SW480 (cell line): ENCODE results near the gene IZUMO4.
A peak's percentile ranks its signal among the peaks of the same experiment; 100 is the strongest.

Experiments used
- DNase-seq: peaks from one replicate; pipeline ENCODE4 v3.0.0-alpha.2; 2016; ENCODE audit warnings: low spot score

The IZUMO4 gene, protein sequence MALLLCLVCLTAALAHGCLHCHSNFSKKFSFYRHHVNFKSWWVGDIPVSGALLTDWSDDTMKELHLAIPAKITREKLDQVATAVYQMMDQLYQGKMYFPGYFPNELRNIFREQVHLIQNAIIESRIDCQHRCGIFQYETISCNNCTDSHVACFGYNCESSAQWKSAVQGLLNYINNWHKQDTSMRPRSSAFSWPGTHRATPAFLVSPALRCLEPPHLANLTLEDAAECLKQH

DNA sequence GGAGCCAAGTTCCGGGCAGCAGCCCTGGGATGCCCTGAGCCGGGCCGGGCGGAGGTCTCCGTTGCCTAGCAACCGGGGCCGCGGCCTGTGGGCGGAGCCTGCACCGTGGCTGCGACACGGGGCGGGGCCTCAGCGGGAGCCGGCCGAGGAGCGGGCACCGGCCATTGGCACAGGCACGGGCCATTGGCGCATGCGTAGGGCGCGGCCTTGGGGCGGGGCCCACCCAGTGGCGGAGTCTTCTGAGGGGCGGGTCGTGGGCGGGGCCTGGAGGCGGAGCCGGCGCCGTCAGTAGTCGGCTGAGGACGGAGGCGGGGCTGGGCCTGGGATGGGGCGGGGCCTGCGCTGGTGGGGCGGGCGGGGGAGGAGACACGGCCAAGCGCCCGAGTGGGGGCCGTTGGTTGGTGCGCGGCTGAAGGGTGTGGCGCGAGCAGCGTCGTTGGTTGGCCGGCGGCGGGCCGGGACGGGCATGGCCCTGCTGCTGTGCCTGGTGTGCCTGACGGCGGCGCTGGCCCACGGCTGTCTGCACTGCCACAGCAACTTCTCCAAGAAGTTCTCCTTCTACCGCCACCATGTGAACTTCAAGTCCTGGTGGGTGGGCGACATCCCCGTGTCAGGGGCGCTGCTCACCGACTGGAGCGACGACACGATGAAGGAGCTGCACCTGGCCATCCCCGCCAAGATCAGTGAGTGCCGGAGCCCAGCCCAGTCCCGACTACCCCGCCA lies at the start of gene IZUMO4:
Gene IZUMO4 (plus strand): TSS at position 436 of the 723 bp plus-strand sequence. CDS start 31 bp downstream, at position 467.
- peak; percentile 84 for DNase-seq

DNA sequence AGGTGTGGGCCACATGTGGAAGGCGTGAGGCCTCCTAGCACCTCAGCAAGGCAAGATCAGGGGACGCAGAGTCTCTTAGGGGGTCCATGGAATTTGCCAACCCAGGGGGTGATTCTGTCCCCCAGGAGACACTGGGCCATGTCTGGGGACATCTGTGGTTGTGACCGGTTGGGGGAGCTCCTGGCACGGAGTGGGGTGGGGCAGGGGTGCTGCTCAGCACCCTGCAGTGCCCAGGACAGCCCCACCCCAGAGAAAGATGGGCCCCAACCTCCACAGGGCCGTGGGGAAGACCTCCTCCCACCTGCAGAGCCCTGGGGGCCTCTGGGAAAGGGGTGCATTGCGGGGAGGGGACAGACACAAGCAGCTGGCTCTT lies 49.7 kb upstream of the IZUMO4 start:
- no peak for DNase-seq

DNA sequence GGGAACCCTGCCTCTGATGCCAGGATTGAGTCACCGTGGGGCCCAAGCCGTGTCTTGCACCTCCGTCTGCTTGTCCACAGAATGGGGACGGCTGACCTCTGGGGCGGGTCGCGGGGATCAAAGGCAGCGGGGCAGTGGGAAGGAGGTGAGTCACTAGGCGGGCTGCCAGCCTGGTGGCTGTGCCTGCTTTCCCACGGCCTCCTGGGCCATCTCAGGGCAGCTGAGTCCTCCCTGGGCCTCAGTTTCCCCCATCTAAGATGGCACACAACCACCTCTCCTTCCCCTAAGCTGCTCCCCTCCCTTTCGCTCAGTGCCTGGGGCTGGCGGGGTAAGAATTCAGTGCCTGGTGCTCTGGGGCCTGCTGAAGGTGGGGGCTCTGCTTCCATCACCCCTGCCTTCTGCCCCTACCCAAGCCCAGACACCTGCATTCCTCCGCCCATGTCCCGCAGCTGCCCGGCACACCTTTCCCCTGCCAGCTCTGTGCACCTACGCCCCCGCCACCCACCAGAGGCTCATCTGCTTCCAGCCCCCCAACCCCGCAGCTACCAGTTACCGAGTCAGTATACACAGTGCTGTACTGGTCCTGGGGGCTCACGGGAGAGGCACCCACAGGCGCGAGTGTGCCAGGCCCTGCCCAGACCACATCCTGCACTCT lies 49.1 kb upstream of the IZUMO4 start:
- DNase-seq = peak; percentile 75

DNA sequence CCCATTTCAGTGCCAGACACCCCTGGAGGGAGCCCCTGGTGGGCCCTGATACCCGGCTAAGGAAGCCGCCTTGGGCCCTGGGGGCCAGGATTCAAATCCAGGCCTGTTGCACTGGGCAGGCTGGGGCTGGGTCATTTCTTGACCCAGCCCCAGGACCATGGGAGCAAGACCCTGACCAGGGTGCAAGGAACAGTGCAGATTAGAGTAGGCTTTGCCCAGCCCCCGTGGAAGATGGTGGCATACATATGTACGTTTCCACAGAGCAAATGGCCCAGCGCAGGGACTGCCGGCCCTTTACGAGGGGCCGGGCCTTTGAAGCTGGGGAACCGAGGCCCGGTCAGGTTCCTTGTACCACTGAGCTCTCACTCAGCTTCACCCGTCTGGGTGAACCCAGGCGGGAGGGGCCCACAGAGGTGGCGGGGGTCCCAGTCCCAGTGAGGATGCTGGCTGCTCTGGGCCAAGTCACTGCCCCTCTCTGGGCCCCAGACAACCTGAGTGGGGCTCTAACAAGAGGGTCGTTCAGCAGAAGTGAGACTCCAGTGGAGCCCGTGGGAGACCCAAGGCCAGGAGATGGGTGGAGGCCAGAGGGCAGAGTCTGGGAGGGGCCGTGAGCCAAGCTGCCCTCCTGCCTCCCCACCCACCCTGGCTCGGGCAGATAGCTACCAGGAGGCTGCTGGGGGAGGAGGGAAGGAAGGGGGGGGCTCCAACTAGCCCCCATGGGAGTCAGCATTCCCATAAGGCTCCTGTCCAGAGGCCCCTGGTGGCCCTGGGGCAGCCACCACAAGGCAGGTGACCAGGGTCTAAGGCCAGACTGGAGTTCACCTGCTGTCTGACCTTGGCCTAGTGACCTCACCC lies 48.4 kb upstream of the IZUMO4 start:
- DNase-seq = no peak

DNA sequence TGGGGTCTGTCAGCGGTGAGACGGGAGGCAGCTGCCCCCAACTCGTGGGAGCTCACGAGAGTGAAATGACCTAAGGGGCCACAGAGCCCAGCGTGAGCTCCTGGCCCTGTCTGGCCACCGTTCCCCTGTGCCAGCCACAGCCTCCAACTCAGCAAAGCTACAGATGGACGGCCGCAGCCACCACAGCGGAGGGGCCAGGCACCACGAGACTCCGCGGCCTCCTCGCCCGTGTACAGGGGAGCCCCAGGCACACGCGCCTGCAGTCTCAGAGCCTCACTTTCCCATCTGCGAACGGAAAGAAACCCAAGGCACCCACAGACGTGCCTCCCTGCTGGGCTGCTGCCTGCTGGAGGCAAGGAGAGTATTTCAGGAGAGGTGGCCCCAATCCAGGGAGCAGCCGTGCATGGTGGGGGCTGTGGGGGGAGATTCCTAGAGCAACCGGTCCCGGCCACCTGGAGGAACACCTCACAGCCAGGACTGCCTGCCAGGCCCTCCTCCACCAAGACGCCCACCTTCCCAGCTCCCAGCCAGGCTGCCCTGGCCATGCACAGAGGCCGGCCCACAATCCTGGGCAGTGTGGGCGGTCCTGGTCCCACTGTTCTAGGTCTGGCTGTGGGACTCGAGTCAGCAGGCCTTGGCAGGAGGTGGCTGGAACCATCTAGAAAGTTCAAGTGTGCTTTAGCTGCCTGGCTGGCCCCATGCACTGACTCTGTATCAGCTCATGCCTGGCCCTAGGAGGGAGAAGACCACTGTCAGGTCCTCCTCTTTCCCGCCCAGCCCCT lies 47.6 kb upstream of the IZUMO4 start:
- no peak for DNase-seq

DNA sequence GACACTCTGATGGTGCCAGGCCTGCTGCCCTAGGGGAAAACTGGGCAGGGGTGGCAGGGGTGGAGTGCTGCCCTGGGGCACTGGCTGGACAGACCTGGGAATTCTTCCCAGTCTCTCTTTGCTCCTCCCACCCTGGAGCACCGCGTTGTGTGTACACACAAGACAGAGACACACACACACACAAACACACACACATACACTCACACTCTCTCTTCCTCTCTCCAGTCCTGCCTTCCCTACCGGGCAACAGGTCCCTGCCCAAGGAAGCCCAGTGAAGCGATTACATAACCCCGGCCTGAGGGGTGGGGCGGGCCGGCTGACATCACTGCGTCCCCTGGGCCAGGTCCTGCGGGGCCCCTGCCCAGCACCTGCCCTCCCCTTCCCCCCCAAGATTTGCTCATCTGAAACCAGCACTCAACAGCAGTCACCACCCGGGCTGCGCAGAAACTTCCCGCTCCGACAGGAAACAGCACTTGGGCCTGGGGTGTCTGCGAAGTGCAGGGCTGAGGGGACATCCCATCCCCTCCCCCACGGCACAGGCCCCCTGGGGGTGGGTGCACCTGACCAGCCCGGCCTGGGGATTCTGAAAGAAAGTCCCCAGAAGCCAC lies 46.9 kb upstream of the IZUMO4 start:
- peak; percentile 50 for DNase-seq

DNA sequence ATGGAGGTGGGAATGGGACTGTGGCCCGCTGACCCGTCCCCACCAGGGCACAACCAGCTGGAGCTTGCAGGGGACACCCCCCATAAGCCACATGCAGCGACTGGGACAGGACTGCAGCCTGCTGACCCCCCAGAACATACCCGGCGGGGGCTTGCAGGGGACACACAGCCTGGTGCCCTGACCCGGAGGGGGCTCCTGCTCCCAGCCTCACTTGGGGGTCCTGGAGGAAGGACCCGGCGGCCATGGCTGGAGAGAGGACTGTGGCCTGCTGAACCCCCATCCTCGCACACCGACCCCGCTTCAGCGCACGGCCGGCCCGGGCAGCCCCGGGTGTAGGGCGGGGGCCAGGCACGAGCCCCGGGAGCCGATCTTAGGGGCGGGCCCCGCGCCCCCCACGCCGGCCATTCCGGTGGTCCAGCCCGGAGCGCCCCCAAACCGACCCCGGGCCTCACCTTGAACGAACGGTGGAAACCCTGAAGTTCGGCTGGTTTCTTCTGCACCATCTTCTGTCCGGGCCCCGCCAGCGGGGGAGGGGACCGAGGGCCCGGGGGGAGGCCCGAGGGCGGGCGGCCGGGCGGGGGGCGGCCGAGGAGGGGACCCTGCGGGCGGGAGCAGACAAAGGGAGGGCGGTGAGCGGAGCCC lies 46.2 kb upstream of the IZUMO4 start:
- DNase-seq = no peak

DNA sequence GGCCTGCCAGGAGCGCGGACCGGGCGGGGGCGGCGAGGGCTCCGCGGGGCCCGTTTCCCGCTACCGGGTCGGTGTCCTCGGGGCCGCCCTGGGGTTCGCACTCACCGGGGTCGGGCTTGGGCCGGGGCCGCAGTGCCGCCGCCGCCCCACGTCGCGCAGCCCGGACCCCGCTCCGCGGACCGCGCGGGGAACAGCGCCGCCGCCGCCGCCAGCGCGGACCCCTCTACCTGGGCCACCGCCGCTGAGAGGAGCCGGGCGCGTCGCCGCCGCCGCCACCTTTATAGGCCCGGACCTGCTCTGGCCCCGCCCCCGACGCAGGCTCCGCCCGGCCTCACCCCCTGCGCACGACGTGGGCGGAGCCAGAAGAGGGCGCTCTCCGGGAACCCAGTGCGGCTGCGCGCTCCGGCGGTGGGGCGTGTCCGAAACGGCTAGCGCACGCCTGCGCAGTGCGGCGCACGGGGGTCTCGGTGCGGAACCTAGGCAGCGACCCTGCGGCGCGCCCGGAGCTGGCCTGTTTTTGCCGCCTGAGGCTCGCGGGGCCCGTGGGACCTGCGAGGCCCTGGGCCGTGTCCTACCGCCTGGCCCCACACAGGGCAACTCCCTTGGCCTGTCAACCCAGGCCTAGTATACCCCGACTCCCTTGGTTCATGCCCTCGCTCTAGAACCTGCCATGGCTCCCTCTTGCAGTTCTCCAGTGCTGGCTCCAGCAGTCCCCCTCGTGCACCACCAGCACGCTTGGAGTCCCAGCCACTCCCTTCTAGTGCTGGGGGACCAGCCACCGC lies 45.5 kb upstream of the IZUMO4 start, which contains the start of gene MKNK2:
Gene MKNK2 (minus strand): TSS at position 254 of the 782 bp plus-strand sequence. CDS start 393 bp downstream, outside the sequence.
- DNase-seq = no peak

DNA sequence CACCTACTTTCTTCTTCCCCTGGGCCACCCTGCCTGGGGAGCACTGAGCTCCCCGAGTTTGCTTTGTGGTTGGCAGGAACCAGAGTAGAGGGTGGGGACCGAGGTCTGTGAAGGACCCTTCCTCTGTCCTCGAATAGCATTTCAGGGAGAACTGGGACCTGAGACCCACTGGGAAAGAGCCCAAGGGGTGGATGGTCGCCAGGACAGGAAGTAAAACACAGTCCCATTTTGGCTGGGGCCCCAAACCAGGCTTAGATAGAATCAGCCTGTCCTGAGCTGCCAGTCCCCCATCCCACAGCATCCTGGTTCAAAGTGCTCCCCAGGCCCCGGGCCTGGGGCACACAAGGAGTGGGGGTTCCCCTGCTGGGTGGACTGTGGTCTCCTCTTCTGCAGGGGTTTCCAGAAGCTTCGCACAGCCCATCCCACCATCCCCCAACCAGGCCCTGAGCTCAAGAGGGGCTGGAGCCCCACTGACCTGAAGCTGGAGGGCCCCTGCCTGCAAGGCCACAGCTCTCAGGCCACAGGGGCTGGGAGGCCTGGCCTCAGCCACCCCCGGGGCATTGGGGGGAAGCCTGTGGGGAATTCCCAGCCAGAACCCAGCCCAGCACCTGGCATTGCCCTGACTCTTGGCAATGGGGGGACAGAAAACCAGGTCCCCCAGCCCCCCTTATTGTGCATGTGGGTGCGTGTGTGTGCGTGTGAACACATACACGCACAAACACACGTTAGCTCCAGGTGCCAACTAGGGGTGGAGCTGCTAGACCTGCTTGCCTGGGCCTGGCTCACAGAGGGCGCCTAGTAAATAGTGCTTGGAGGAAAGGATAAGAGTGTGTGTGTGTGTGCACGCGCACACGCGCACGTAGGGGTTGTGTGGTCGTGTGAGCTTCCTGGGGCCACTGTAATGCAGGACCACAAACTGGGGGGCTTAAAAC lies 44.7 kb upstream of the IZUMO4 start:
- DNase-seq = no peak

DNA sequence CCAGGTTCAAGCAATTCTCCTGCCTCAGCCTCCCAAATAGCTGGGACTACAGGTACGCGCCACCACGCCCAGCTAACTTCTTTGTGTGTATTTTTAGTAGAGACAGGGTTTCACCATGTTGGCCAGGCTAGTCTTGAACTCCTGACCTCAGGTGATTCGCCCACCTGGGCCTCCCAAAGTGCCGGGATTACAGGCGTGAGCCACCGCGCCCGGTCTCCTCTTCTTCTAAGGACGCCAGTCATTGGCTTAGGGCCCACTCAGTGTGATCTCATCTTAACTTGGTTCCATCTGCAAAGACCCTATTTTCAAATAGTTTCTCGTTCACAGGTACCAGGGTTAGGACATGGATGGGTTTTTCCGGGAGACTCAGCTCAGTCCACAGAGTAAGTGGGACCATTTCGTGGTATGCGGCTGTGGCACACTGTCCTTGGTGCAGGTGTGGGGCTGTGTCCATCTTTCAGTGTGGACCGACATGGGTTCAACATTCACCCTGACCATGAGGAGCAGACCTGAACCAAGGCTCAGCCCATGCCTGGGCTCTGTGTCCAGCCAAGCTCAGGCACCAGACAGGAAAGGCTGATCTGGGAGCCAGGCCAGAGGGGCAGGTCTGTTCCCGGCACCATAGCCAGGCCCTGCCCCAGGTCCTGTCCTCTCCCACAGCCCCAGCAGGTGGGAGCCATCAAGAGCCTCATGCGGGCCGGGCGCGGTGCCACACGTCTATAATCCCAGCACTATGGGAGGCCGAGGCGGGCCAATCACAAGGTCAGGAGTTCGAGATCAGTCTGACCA lies 42.9 kb upstream of the IZUMO4 start:
- no peak for DNase-seq

DNA sequence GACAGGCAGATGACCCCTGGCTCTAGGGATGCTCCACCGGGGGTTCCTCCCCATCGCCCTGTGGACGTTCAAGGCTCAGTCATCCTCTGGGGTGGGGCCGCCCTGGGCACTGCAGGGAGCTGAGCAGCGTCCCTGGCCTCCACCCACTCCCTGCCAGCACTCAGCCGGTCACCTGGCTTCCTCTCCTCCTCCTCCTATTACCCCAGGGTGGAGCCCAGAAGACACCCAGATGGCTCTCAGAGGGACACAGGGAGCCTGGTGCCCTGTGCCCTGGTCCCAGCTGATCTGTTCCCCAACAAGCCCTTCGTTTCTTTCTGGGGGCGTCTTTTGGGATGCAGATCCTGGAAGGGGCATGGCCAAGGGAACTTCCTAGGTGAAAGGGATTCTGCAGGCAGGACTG lies 42.0 kb upstream of the IZUMO4 start:
- no peak for DNase-seq

DNA sequence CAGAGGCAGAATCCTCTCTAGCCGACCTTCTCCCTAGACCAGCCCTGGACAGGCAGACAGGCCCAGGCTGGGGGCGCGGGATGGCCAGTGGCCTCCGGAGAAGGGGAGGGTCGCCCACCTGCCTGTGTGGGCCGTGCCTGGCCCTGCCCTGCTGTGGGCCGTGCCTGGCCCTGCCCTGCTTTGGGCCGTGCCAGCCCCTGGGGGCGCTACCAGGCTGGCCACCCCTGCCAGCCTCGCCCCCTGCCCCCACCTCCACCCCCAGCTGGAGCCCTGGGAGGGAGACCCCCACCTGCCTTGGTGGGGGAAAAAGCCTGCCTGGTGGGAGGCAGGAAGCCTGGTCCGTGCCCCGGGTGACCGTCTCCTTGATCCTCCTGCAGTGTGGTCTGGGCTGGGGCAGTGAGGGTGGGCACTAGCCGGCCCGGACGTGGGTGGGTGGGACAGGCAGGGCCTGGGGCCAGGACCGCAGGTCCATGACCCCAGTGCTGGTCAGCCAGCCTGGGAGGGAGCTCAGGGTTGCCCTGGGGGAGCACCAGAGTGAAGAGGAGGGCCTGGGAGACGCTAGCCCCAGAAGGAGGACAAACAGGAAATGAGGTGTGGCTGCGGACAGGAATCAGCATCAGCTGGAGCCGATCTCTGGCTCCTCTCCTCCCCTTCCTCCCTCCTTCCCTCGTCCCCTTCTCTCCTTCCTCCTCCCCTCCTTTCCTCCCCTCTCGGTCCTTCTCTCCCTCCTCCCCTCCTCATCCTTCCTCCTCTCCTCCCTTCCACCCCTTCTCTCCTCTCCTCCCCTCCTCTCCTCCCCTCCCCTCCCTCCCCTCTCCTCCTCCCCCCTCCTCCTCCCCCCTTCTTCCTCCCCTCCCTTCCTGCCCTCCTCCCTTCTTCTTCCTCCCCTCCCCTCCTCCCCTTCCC lies 40.5 kb upstream of the IZUMO4 start:
- DNase-seq = peak; percentile 63

DNA sequence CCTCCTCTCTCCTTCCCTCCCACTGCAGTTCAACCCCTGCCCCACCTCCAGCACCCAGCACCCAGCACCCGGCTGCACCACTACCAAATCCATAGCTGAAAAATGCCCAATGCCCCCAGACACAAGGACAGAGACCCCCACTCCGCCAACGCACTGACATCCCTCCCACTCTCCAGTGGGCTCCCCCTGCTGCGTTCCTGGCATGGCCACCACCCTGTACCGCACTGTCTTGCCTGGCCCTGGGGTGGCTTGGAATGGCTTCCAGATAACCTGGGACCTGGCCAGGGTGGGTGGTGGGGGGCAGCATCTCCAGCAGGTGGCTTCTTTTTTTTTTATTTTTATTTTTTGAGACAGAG lies 39.9 kb upstream of the IZUMO4 start:
- DNase-seq = no peak

DNA sequence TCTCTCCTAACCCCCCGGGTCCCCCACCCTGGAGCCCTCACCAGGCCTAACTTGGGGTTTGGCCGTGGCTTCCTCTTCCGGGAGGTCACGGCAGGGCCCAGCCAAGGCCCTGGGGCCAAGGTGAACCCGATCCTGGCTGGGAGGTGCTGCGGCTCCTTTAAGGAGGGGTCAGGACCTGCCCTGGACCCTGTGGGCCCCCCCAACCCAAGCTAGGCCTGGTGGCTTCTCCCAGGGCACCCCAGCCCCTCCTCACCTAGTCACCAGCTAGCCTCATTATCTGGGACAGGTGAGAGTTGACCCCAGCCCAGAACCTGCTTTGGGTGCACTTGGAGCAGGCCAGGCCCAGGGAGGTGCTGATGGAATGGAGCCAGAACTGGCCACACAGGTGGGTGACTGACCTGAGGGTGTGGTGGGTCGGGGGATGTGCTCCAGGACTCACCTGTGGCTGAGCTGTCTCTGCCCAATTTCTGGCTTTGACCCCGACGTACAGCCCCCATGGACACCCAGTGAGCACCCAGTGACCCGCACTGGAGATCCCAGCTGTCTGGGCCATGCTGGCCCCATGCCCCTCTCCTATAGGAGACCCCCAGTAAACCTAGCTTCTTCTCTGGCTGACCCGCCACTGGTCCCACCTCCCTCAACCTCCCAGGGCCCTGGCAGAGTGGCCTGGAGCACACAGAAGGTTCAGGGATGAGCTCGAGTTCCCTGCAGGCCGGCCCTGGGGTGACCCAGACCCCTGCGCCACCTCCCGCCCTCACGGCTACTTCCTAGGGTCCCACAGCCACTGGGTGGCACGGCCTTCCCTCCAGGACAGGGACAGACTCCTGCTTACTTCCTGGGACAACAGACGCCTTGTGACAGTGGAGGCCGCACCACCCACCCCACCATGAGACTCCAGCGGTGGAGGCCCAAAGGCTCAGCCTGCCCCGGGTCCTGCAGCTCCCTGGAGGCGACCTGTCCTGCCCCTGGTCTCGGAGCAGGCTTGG lies 38.9 kb upstream of the IZUMO4 start:
- DNase-seq = no peak
